AG04449 (cell line): ENCODE results near the gene PNPLA6.
A peak's percentile ranks its signal among the peaks of the same experiment; 100 is the strongest.

Experiments used
- CTCF ChIA-PET: fragments of 350-600 bp; formaldehyde crosslinking; extraction: SDS; loops from one replicate; lab custom pipeline; 2021; ENCODE audit warnings: antibody characterized with exemption; lab: Yijun Ruan, JAX
- POLR2A ChIA-PET: fragments of 400-600, 350-600 bp; formaldehyde crosslinking; extraction: SDS; loops from one replicate; lab custom pipeline; 2020; ENCODE audit warnings: antibody characterized with exemption, inconsistent platforms; lab: Yijun Ruan, JAX
- DNase-seq: peaks from one replicate; pipeline ENCODE4 v3.0.0-alpha.2; 2010; ENCODE audit warnings: low read depth, low spot score
- H3K4me3 ChIP-seq: 2 replicates; pipeline ENCODE4 v1.5.1; 2011; ENCODE audit warnings: low read depth, mild to moderate bottlenecking, control low read depth, low read length
- CTCF ChIP-seq: IDR thresholded peaks from one replicate; pipeline ENCODE4 v1.5.1; 2011; ENCODE audit warnings: mild to moderate bottlenecking, moderate library complexity, low read length, control low read depth, inconsistent platforms; ENCODE audit not compliant: insufficient read depth; ENCODE audit errors: missing control alignments

PNPLA6 gene

GRCh38 chr19:7535047-7535997, at the start of gene PNPLA6:
Gene PNPLA6, plus strand, starts transcription at chr19:7535717. Its CDS starts 72 bp downstream, at chr19:7535789.
- TF ChIP-seq CTCF: no peak
- ChIA-PET CTCF (interaction anchor here (1.0 to 5.7 kb wide), 3 partner anchors 14 to 181 kb away, joined by 3 to 37 read pairs (median 4); no protein-coding TSS in a partner anchor), POLR2A (interaction anchor here (1.1 to 4.2 kb wide), 4 partner anchors 12 to 181 kb away, joined by 4 to 42 read pairs (median 6); partner anchors contain the start of gene MCOLN1)
- H3K4me3 ChIP-seq: peak within 1 kb of the TSS; percentile 99
- no peak for DNase-seq

- ChIA-PET POLR2A (no interaction called here), CTCF (interaction anchor here (1.8 kb wide), 1 partner anchor 11 kb away, joined by 6 read pairs; a partner anchor contains a TSS)
- DNase-seq: no peak
- TF ChIP-seq CTCF: no peak
- no peak overlapping the region for H3K4me3 ChIP-seq
Measured at GRCh38 chr19:7486923-7487322, 48.6 kb upstream of the PNPLA6 start.

- peak within 1 kb of the TSS; percentile 73 for H3K4me3 ChIP-seq
- CTCF ChIA-PET: interaction anchor here (0.7 kb wide), 1 partner anchor 34 kb away, joined by 3 read pairs; no protein-coding TSS in a partner anchor
- POLR2A ChIA-PET: no interaction called here
- TF ChIP-seq CTCF: no peak
- no peak for DNase-seq
Measured at GRCh38 chr19:7488736-7489353, 46.7 kb upstream of the PNPLA6 start, which contains the start of gene PEX11G. Gene PEX11G, minus strand, starts transcription at chr19:7489035. Its CDS starts 25 bp downstream, at chr19:7489010.

- no peak for DNase-seq
- POLR2A ChIA-PET: no interaction called here
- CTCF ChIA-PET: interaction anchor here (0.7 to 1.4 kb wide), 2 partner anchors 33 to 136 kb away, joined by 3 read pairs; no protein-coding TSS in a partner anchor
- H3K4me3 ChIP-seq: no peak overlapping the region
- no peak for TF ChIP-seq CTCF
Measured at GRCh38 chr19:7489609-7490044, 45.9 kb upstream of the PNPLA6 start.

GRCh38 chr19:7492142-7492541, 43.4 kb upstream of the PNPLA6 start:
- H3K4me3 ChIP-seq: no peak overlapping the region
- no peak for TF ChIP-seq CTCF
- ChIA-PET CTCF (no interaction called here), POLR2A (no interaction called here)
- no peak for DNase-seq
